Coronary artery (tissue), 2 donors: ENCODE measurements around the gene MID1.

ENCODE experiments used
- DNase-seq: peaks from one replicate; pipeline ENCODE4 v3.0.0-alpha.2; 2017; ENCODE audit warnings: low spot score
- H3K27ac ChIP-seq, 2 donors: fragments of 200-600 bp; sonication (generic); one replicate each; pipeline ENCODE4 v1.5.1; 2016 to 2019
- H3K4me3 ChIP-seq: fragments of 200-600 bp; sonication (generic); 2 replicates; pipeline ENCODE4 v1.5.1; 2016; ENCODE audit warnings: mild to moderate bottlenecking, moderate library complexity
- TF ChIP-seq, protein P1 (sequence below): fragments of 200-600 bp; sonication (generic); IDR thresholded peaks from one replicate; pipeline ENCODE4 v1.5.1; 2019; ENCODE audit warnings: antibody characterized with exemption

Gene MID1

DNA sequence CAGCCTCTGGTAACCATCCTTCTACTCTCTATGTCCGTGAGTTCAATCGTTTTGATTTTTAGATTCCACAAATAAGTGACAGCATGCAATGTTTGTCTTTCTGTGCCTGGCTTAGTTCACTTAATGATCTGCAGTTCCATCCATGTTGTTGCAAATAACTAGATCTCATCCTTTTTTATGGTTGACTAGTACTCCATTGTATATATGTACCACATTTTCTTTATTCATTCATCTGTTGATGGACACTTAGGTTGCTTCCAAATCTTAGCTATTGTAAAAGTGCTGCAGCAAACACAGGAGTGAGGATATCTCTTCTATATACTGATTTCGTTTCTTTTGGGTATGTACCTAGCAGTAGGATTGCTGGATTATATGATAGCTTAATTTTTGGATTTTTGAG is 140.9 kb downstream of the MID1 start:
- H3K27ac ChIP-seq: no peak overlapping the region
- DNase-seq: no peak
- TF ChIP-seq, protein P1, sequence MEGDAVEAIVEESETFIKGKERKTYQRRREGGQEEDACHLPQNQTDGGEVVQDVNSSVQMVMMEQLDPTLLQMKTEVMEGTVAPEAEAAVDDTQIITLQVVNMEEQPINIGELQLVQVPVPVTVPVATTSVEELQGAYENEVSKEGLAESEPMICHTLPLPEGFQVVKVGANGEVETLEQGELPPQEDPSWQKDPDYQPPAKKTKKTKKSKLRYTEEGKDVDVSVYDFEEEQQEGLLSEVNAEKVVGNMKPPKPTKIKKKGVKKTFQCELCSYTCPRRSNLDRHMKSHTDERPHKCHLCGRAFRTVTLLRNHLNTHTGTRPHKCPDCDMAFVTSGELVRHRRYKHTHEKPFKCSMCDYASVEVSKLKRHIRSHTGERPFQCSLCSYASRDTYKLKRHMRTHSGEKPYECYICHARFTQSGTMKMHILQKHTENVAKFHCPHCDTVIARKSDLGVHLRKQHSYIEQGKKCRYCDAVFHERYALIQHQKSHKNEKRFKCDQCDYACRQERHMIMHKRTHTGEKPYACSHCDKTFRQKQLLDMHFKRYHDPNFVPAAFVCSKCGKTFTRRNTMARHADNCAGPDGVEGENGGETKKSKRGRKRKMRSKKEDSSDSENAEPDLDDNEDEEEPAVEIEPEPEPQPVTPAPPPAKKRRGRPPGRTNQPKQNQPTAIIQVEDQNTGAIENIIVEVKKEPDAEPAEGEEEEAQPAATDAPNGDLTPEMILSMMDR: no peak
- H3K4me3 ChIP-seq: no peak overlapping the region

DNA sequence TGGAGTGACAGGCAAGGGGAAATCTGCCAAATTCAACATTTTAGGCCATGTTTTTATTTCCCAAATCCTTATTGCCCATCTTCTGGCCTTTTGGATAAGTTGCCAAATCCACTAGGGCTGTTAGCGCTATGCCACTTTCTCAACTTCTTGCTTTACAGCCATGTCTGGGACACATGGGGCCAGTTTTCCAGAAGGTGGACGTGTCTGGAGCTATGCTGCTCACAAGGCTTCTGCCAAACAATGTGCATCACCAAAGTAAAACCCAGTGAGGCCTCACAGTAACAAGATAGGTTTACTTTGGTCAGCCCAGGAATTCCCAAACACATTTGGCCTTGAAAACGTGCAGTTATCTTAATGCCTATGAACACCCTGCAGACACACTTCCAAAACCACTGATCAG is 142.9 kb downstream of the MID1 start:
- TF ChIP-seq, protein P1: no peak
- DNase-seq: no peak
- H3K4me3 ChIP-seq: no peak overlapping the region
- no peak overlapping the region for H3K27ac ChIP-seq

DNA sequence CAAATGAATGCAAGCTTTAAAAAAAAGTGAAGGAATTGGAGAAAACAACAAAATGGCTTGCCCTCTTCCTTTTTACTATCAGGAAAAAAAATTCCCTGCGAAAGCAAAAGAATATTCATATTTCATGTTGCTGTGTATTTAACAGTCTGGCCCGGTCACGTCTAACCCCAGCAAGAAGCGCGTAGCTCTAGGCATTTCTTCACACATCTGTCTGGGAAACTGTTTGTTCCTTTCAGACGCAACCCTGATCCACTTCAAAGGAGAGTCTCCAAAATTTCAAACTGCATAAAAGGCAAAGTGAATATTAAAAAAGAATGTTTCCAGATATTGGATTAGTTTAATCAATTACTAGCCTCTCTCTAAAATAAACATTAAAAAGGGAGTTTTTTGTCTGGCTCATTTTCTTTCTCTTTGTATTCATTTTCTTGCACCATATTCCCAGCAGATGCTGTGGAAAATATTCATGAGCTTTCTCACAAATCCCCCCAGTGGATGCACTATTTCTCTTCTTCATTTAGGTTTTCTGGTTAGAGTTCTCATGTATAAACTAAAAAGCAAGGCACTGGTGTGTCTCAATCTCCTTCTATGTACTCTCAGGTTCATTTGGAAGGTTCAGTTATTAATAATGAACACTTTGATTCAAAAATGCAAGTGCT is 145.3 kb downstream of the MID1 start:
- no peak overlapping the region for H3K4me3 ChIP-seq
- no peak for DNase-seq
- no peak overlapping the region for H3K27ac ChIP-seq
- TF ChIP-seq, protein P1: no peak

DNA sequence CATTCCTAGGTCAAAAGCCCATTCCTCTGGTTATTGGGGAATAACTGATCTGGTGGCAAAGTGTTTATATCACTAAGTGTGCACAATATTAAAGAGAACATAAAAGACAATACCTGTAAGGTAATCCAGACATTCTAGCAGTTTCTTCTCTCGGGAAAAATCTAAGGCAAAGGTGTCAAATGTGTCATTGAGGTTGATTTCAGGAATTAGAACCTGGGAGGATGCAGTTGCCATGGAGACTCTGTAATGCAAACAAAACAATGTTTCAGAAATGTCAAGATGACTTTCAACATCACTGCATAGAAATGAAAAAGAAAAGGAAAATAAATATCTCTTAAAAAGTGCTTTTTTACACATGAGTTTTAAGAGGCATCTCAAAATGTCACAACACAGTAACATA is 145.9 kb downstream of the MID1 start:
- Histone ChIP-seq H3K27ac (no peak overlapping the region), H3K4me3 (no peak overlapping the region)
- DNase-seq: no peak
- TF ChIP-seq, protein P1: no peak

DNA sequence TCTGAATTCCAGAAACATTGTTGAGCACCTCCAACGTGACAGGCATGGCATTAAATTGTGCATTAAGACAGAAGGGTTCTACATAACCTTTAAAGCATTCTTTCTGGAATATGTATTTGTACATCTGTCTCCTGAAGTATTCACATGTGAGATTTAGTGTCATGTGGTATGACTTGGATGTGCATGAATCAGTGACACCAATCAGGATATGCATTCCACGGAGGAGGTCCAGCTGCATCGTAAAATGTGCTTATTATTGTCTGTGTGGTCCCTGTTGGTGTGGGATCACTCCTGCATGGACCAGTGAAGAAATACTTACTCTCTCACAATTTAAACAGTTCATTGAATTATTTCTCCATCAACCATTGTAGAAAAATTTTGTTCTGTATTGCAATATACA is 149.0 kb downstream of the MID1 start:
- Histone ChIP-seq H3K27ac (no peak overlapping the region), H3K4me3 (no peak overlapping the region)
- TF ChIP-seq, protein P1: no peak
- DNase-seq: no peak

DNA sequence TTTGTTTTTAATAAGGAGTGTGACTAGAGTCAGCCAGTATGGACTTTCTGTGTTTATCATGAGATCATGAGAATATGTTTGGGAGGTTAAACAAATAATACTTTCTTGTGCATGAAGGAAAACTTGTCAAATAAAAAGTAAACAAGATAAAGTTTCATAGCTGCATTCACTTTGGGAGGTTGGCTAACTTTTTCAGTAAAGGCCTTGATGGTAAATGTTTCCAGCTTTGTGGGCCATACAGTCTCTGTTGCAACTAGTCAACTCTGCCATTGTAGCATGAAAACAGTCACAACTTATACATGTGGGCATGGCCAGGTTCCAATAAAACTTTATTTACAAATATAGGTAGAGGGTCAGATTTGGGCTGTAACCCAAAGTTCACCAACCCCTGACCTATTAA is 150.4 kb downstream of the MID1 start:
- TF ChIP-seq, protein P1: no peak
- H3K4me3 ChIP-seq: no peak overlapping the region
- no peak for DNase-seq
- no peak overlapping the region for H3K27ac ChIP-seq

DNA sequence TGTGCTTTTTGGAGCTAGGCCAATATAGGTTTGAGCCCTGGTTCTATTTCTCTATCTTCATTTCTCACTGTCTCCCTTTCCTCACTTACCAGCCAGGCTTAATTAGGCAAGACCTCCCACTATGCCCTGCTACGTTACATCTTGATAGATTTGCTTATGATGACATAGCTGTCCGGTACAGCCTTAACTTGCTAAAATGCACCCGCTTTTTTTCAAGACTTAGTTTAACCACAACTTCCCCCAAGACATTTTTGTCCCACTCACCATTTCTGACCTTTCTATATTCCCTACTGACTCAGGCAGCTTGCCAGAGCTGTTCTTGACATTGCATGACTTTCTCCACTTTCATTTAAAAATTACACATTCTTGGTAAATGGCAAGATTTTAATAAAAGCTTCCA is 152.6 kb downstream of the MID1 start:
- DNase-seq: no peak
- no peak overlapping the region for H3K4me3 ChIP-seq
- H3K27ac ChIP-seq: no peak overlapping the region
- TF ChIP-seq, protein P1: no peak
